SH-SY5Y (cell line): ENCODE measurements around the gene CGB8.
"Not testable (repeated sequence)": the region's sequence is repeated elsewhere in the genome, so short reads cannot be mapped to it uniquely, and the experiment has no call there.

ENCODE experiments used
- GATA2 ChIP-seq: IDR thresholded peaks from 2 replicates; pipeline ENCODE4 v1.6.1; 2011; ENCODE audit warnings: mild to moderate bottlenecking, low read depth, low read length
- GATA3 ChIP-seq: IDR thresholded peaks from 2 replicates; pipeline ENCODE4 v1.6.1; 2011; ENCODE audit warnings: low read depth, mild to moderate bottlenecking, low read length, moderate library complexity

Gene CGB8

DNA sequence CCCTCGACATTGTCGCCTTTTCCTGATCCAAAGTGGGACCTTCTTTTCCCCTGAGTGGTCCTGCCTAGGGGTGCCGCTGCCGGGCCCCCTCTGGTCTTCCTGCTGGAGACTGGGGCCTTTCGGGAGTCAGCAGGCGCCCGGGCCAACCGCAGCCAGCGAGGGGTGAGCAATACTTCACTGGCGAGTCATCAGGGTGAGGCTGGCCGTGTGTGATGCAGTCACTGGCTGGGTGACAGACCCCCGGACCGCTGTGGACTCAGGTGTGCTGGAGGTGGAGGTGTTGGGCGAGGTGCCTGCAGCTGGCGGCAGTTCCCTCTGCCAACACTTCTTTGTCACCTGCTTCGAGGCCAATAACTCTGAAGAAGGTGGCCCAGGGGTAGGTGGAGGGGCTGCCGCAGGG, 6.7 kb downstream of the CGB8 start:
- TF ChIP-seq GATA2 (no peak), GATA3 (no peak)

DNA sequence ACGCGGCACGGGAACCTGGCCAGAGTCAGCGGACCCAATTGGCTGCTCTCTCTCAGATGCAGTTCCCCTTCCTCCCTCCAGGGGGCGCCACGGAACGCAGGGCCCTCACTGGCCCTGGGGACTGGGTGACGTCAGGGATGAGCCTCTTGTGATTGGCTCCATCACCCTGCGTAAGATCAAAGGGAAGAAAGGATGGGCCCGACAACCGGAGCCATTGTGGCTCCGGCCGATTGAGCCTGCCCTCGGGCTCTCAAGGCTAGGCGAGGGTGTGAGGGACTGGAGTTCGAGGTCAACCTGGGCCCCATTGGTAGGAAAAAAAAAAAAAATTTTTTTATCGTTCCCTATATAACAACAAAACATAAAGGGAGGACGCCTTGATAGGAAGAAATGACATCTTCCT, 12.1 kb downstream of the CGB8 start, which contains the start of gene CGB1:
Gene CGB1, minus strand, starts transcription at position 81 of the 400 bp plus-strand sequence. CDS start 184 bp downstream, outside the sequence.
- not testable (repeated sequence) for TF ChIP-seq GATA3, GATA2

- TF ChIP-seq GATA3, GATA2: not testable (repeated sequence)
Observed at GRCh38 chr19:49031642-49032301, 17.1 kb downstream of the CGB8 start, which contains the start of gene CGB2. Gene CGB2, plus strand, starts transcription at chr19:49031890. Its CDS starts 206 bp downstream, at chr19:49032096.

GRCh38 chr19:49024233-49024632, 24.7 kb downstream of the CGB8 start, which contains the start of gene CGB3:
Gene CGB3, minus strand, starts transcription at chr19:49024333. Its CDS starts 362 bp downstream, at chr19:49023971.
- not testable (repeated sequence) for TF ChIP-seq GATA2, GATA3

GRCh38 chr19:49022116-49022515, 26.8 kb downstream of the CGB8 start:
- no peak for TF ChIP-seq GATA2

DNA sequence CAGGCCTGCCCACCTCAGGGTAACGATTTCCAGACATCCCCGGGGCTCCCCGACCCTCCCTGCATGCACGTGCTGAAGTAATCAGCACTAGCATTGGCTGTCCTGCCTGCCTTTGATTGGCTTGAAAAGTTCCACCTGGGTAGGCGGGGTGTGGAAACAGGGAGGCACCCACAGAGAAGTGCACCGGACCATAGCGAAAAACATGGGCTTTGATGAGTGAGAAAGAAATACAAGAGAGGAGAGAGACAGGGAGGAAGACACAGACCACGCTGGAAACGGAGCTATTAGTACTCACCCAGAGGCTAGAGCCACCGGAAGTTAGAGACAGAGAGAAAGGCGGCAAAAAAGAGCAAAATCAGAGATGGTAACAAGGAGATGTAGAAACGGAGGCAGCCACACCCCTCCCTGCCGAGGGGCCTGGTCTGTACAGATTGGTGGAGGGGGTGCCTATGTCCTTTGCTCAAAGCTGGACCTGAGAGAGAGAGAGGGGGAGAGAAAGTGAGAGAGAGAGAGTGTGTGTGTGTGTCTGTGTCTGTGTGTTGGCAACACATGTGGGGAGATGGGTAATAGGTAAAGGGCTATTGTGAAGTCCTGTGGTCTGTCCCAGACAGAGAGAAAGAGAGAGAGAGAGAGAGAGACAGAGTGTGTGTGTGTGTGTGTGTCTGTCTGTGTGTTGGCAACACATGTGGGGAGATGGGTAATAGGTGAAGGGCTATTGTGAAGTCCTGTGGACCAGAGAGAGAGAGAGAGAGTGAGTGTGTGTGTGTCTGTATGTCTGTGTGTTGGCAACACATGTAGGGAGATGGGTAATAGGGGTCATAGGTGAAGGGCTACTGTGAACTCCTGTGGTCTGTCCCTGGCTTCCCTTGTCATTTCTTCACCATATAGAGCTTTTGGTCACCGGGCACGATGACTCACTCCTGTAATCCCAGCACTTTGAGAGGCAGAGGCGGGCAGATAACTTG, 27.7 kb downstream of the CGB8 start:
- TF ChIP-seq GATA2 (no peak), GATA3 (no peak)

GRCh38 chr19:49020342-49020741, 28.6 kb downstream of the CGB8 start:
- no peak for TF ChIP-seq GATA3
- no peak for TF ChIP-seq GATA2

DNA sequence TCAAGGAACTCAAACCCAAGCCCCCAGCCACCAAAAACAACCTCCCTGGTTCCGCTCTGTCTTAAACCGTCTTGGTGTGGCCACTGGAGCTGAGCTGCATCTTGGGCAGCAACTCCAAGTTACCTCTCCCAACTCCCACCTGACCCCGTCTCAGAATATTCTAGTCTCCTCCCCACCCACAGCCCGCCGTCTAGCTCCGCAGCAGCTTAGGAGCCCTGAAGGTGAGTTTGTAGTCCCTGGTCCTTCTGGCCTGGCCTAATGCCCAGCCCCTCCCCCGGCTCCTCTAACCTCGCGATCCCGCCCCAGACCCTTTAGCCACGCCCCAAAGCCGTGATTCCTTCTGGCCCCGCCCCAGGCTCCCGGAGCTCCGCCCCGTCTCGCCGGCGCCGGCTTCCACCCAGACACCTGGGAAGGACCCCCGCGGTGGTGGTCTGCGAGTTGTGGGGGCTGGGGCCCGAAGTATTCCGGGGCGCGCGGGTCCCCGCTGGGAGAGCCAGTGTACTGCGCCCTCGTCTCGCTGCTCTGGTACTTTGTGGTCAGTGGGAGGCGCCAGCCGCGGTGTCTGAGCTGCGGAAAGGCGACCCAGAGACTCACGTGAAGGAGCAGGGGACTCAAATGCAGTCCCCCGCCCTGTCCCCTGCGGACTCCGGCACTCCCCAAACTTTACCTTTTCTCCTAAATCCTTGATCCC, 29.5 kb downstream of the CGB8 start:
- no peak for TF ChIP-seq GATA3
- TF ChIP-seq GATA2, result no peak

DNA sequence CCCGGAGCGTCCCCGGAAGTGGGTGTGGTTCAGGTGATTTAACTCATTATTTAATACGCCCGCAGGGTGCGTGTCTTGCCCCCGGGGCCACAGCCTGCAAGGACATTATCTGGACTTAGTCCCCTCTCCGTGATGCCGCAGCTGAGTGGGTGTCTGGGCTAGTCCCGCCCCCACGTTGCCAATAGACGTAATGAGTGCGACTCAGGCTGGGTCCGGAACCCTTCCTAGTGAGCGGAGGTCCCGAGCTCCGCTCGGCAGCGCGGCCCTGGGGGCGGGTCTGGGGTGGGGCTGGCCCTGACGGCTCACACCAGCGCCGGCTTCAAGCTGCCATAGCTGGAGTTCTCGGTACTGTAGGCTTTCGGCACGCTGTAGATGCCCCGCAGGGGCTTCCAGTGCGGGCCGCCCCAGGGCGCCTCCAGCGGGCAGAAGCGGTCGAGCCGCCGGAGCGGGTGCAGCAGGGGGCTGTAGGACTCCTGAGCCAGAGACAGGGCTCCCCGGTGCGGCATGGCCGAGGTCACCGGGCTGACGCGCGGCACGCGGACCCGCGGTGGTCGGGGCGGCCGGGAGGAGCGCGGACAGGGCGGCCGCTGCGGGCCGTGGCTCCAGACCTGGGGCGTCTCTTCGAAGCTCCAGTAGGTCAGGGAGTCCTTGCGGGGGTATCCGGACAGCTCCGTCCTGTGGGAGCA, 31.1 kb downstream of the CGB8 start:
- TF ChIP-seq GATA2 (no peak), GATA3 (no peak)

GRCh38 chr19:49017041-49017665, 31.8 kb downstream of the CGB8 start, which contains the start of gene LHB:
Gene LHB, minus strand, starts transcription at chr19:49017091. Its CDS starts 10 bp downstream, at chr19:49017081.
- TF ChIP-seq GATA2 (no peak), GATA3 (no peak)

DNA sequence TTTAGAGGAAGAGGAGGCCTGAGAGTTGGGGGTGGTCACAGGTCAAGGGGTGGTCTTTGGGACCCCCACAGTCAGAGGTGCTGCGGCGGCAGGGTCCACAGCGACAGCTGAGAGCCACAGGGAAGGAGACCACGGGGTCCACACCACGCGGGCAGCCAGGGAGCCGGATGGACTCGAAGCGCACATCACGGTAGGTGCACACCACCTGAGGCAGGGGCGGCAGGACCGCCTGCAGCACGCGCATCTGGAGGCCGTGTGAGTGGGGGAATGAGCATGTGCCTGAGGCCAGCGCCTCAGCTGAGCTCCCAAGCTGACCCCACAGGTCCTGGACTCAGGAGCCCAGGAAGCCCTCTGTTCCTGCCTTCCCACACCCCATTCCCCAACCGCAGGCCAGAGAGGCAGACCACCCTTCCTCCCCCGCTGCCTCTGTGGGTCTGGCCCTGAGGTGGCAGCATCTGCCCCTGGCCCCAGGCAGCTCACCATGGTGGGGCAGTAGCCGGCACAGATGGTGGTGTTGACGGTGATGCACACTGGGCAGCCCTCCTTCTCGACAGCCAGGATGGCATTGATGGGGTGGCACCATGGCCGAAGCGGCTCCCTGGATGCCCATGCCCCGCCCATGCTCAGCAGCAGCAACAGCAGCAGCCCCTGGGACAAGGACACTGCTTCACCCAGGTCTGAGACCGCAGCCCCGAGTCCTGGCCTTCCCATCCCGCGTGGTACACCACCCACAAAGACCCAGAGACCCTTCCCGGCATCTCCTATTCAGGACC, 32.7 kb downstream of the CGB8 start:
- no peak for TF ChIP-seq GATA3
- TF ChIP-seq GATA2, result no peak

DNA sequence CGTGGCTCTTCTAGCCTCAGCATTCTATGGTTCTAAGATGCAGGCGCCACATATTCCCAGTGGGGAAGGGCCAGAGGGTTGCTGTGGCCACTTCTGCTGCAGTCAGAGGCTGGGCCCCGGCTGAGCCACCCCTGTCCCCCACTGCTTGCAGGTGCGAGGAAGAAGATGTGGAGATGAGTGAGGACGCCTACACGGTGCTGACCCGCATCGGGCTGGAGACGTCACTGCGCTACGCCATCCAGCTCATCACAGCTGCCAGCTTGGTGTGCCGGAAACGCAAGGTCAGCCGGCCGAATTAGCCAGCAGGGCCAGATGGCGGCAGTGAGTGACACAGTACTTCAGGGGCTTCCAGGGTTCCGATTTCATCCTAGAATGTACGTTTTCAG, 34.0 kb downstream of the CGB8 start:
- TF ChIP-seq GATA2 (no peak), GATA3 (no peak)
